ENCODE results near the gene PNMA5.

PNMA5 gene

GRCh38 chrX:152958524-152959465, 35.1 kb downstream of the PNMA5 start:
- peak; percentile 78 to 97 (median 92) for DNase-seq

GRCh38 chrX:152958047-152958446, 35.9 kb downstream of the PNMA5 start:
- DNase-seq, result no peak

- no peak for DNase-seq
Measured at GRCh38 chrX:152950786-152951185, 43.1 kb downstream of the PNMA5 start.

- no peak for DNase-seq
Measured at GRCh38 chrX:152949114-152949513, 44.8 kb downstream of the PNMA5 start.

- no peak for DNase-seq
Measured at GRCh38 chrX:152946681-152947080, 47.2 kb downstream of the PNMA5 start.

- DNase-seq, result no peak
Measured at GRCh38 chrX:152945021-152945979, 48.6 kb downstream of the PNMA5 start.

- DNase-seq, result no peak
Measured at GRCh38 chrX:152943826-152944225, 50.1 kb downstream of the PNMA5 start.

GRCh38 chrX:152942077-152942442, 51.9 kb downstream of the PNMA5 start:
- DNase-seq, result no peak

- peak; percentile 91 to 99 (median 96) for DNase-seq
Measured at GRCh38 chrX:152941328-152942076, 52.4 kb downstream of the PNMA5 start.
